BE2C (cell line): Measurements from ENCODE around the gene GFPT2.

Experiments used
- DNase-seq: peaks from one replicate; pipeline ENCODE4 v3.0.0-alpha.2; 2020
- H3K27me3 ChIP-seq: fragments of 250-450 bp; sonication (Bioruptor Pico); 2 replicates; pipeline ENCODE4 v1.5.1; 2020; ENCODE audit warnings: mild to moderate bottlenecking
- H3K36me3 ChIP-seq: fragments of 250-450 bp; sonication (Bioruptor Pico); 2 replicates; pipeline ENCODE4 v1.5.1; 2020; ENCODE audit warnings: mild to moderate bottlenecking
- H3K4me1 ChIP-seq: fragments of 250-450 bp; sonication (Bioruptor Pico); 2 replicates; pipeline ENCODE4 v1.5.1; 2020
- H3K4me3 ChIP-seq: 2 replicates; pipeline ENCODE4 v1.5.1; 2011; ENCODE audit warnings: low read depth, low read length
- H3K9me3 ChIP-seq: fragments of 250-450 bp; sonication (Bioruptor Pico); 2 replicates; pipeline ENCODE4 v1.5.1; 2020
- TF ChIP-seq, protein P1 (sequence below): IDR thresholded peaks from 2 replicates; pipeline ENCODE4 v1.5.1; 2012; ENCODE audit warnings: mild to moderate bottlenecking, low read depth, low read length

The GFPT2 gene

DNA sequence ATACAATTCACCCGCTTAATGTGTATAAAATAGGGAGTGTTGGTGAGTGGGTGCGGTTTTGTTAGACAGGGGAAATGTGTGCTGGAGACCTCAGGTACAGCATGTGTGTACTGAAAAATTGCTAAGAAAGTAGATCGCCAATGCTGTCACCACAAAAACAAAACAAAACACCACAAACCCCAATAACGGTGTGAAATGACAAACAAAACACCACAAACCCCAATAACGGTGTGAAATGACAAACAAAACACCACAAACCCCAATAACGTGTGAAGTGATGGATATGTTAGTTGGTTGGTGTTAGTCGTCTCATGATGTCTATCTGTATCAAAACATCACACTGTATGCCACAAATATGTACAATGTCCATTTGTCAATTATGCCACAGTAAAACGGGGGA lies 14.2 kb upstream of the GFPT2 start:
- Histone ChIP-seq H3K4me1 (no peaks in the 10 kb centered on the region), H3K9me3 (no peaks in the 10 kb centered on the region), H3K27me3 (no peaks in the 10 kb centered on the region), H3K36me3 (no peaks in the 10 kb centered on the region), H3K4me3 (no peak overlapping the region)
- TF ChIP-seq, protein P1, sequence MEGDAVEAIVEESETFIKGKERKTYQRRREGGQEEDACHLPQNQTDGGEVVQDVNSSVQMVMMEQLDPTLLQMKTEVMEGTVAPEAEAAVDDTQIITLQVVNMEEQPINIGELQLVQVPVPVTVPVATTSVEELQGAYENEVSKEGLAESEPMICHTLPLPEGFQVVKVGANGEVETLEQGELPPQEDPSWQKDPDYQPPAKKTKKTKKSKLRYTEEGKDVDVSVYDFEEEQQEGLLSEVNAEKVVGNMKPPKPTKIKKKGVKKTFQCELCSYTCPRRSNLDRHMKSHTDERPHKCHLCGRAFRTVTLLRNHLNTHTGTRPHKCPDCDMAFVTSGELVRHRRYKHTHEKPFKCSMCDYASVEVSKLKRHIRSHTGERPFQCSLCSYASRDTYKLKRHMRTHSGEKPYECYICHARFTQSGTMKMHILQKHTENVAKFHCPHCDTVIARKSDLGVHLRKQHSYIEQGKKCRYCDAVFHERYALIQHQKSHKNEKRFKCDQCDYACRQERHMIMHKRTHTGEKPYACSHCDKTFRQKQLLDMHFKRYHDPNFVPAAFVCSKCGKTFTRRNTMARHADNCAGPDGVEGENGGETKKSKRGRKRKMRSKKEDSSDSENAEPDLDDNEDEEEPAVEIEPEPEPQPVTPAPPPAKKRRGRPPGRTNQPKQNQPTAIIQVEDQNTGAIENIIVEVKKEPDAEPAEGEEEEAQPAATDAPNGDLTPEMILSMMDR: no peak
- DNase-seq: no peak

DNA sequence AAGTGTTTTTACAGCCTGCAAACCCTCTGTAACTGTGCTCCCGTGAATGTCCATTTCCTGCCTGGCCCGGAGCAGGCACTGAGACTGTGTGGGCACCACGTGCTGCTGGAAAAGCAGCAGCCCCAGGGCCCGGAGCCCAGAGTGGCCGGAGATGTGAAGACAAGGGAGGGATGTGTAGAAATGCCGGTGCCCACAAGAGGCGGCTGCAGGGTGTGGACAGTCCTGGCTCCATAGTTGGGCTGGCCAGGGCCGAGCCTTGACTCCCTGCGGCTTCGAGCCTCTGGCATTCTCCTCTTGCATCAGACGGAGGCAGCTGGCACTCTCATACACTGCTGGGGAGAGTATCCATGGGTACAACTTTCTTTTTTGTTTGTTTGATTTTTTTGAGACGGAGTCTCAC lies 13.2 kb upstream of the GFPT2 start:
- no peak overlapping the region for H3K4me3 ChIP-seq
- no peaks in the 10 kb centered on the region for H3K4me1 ChIP-seq
- no peaks in the 10 kb centered on the region for H3K36me3 ChIP-seq
- no peak for DNase-seq
- no peaks in the 10 kb centered on the region for H3K9me3 ChIP-seq
- H3K27me3 ChIP-seq: no peaks in the 10 kb centered on the region
- TF ChIP-seq, protein P1: no peak

DNA sequence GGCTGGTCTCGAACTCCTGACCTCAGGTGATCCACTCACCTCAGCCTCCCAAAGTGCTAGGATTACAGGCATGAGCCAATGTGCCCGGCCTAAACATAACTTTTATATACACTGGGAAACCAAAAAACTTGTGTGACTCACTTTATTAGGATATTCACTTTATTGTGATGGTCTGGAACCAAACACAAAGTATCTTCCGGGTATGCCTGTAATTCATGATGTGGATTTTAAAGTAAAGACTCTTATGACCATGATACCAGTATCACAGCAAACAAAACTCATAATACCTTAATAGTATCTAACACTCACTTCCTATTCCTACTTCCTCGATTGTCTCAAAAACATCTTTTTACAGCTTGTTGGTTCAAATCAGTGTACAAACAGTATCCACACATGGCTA lies 12.7 kb upstream of the GFPT2 start:
- Histone ChIP-seq H3K36me3 (no peaks in the 10 kb centered on the region), H3K27me3 (no peaks in the 10 kb centered on the region), H3K4me3 (no peak overlapping the region), H3K4me1 (no peaks in the 10 kb centered on the region), H3K9me3 (no peaks in the 10 kb centered on the region)
- no peak for DNase-seq
- TF ChIP-seq, protein P1: no peak

DNA sequence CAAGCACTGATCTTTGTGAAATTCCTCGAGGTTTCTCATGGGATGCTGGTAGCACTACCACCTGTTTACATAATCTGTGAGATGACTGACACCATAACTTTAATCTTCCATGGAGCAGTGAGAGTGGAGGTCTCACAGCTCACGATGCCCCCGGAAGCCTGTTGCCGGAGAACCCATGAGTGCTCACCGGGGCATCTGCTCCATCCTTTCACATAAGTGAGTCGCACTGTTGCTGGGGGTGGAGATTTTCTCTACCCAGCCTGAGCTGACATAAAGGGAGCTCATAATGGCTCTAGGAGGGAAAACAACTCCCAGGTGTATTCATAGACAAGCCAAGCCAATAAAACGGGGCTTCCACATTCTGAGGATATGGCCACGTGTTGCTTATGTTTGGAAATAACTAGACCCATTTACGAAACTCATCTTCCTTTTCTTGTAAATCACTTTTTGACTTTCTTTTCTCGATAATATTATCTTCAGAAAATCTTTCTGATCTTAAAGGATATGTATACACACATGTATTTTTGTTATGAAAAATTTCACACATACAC lies 11.2 kb upstream of the GFPT2 start:
- Histone ChIP-seq H3K4me1 (no peaks in the 10 kb centered on the region), H3K27me3 (no peaks in the 10 kb centered on the region), H3K4me3 (no peak overlapping the region), H3K9me3 (no peaks in the 10 kb centered on the region), H3K36me3 (no peaks in the 10 kb centered on the region)
- TF ChIP-seq, protein P1: no peak
- DNase-seq: no peak

DNA sequence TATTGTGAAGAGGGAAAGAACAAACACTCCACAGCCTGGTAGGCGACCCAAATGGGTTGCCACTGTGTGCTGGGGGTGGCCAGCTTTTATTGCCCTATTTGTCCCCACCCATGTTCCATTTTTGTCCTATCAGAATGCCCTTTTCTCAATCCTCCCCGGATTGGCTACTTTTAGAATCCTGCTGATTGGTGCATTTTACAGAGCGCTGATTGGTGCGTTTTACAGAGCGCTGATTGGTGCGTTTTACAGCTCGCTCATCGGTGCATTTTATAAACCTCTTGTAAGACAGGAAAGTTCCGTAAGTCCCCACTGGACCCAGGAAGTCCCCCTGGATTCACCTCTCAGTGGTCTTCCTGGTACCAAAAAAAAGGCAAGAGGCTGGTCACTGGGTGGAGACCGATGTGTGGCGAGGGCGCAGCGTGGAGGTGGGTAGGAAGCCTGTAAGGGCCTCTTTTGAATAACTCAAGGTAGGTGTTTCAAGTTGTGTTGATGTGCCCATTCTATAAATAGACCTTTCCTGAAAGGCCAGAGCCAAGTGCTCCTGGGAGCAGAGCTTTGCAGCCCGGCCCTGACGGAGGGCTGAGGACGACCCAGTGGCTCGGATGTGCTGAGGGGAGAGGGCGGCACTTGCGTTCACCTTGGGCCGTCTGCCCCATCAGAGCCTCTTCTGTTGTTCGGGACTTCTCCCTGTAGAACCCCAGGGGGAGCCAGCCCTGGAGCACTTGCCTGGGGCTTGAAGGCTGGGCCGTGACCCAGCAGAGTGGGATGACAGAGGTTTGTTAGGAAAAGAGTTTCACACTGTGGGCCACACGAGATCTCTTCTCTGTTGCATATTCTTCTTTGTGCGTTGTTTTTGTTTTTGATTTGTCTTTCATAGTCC lies 7.2 kb upstream of the GFPT2 start:
- no peak for DNase-seq
- Histone ChIP-seq H3K36me3 (no peaks in the 10 kb centered on the region), H3K27me3 (no peaks in the 10 kb centered on the region), H3K4me1 (no peaks in the 10 kb centered on the region), H3K9me3 (no peaks in the 10 kb centered on the region), H3K4me3 (no peak overlapping the region)
- TF ChIP-seq, protein P1: no peak

DNA sequence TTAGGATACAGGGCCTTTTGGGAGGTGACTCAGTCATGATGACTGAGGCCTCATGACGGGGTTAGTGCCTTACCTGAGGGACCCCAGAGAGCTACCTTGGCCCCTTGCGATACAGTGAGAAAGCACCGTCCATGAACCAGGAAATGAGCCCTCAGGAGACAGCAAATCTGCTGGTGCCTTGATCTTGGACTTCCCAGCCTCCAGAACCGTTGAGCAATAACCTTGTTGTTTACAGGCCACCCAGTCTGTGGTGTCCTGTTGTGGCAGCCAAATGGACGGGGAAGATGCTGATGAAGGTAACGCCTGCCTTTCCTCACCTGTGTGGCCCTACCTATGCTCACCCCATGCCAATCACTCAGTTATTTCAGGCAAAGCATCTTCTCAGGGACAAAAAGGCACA lies 5.6 kb upstream of the GFPT2 start:
- no peaks in the 10 kb centered on the region for H3K9me3 ChIP-seq
- H3K27me3 ChIP-seq: peaks cover 5% of the 10 kb centered on the region
- H3K4me3 ChIP-seq: no peak overlapping the region
- DNase-seq: no peak
- no peaks in the 10 kb centered on the region for H3K4me1 ChIP-seq
- TF ChIP-seq, protein P1: no peak
- no peaks in the 10 kb centered on the region for H3K36me3 ChIP-seq
